LHCN-M2 (cell line): Measurements from ENCODE around the gene UBE3D. TPM values are rescaled to one million over a fixed set of nuclear protein-coding genes. Genes with fewer than 3 reads are reported as not detected.
"Not testable (repeated sequence)": the region's sequence is repeated elsewhere in the genome, so short reads cannot be mapped to it uniquely, and the experiment has no call there.

Source experiments
- DNase-seq: peaks from one replicate; pipeline ENCODE4 v3.0.0-alpha.2; 2012; ENCODE audit warnings: low read depth
- total RNA-seq: library from RNA; depleted of rRNA; stranded (reverse); fragments of >200 nt; gene quantifications from 2 replicates; pipeline ENCODE4 v1.2.3, GENCODE V29; 2014; rRNA removed

UBE3D gene
- total RNA-seq, 1 experiment from 2014 or later, result 4.4 TPM

DNA sequence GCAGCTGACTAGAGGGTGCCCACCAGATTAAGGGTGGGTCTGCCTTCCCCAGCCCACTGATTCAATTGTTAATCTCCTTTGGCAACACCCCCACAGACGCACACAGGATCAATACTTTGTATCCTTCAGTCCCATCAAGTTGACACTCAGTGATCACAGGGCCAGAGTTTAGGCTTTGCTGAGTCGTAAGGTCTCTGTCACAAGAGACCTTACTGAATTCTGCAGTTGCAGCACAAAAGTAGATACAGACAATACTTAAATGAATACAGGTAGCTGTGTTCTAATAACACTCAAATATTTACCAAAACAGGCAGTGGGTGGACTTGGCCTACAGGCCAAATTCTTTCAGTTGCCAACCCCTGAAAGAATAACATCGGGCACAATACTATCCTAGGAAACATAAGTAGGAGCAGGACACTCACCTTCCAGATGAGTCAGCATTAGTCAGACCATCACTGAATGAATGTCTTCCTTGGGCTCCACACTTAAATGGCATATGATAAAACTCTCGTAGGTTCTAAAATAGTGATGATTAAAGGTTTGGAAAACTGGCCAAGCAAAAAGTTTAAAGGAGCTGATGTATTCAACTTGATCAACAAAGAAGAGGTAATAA is 190.0 kb downstream of the UBE3D start:
- DNase-seq, result peak; percentile 91

DNA sequence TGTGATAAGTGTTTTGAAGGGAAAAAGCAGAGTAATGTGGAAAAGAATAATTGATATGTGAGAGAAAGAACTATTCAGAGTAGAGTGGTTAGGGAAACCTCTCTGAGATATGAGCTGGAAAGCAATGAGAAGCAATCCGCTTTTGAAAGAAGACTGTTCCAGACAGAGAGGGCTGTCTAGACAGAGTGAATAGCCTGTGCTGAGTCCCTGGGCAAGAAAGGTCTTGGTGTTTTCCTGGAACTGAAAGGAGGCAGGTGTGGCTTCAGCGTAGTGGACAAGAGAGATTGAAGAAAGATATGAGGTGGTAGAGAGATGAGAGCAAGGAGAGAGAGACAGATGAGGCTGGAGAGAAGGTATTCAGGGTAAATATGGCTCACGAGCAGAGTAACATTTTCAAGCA is 190.8 kb downstream of the UBE3D start:
- DNase-seq, result no peak

DNA sequence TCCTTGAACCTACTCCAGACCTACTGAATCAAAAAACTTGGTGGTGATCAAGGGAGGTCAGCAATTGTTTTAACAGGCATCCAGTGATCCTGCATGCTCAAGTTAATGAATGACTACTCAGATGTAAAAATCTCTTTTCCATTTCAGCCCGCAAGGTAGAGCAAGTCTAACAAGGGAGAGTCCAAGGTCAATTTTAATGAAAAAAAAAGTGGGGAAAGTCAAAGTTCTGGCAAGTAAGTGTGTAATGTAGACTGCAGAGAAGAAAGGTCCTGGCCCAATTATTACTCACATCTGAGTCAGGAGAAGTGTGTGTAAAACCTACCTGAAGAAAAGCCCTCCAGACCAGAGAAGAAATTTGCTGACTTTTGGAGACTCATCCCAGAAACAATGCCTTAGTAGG is 193.5 kb downstream of the UBE3D start:
- DNase-seq, result no peak

DNA sequence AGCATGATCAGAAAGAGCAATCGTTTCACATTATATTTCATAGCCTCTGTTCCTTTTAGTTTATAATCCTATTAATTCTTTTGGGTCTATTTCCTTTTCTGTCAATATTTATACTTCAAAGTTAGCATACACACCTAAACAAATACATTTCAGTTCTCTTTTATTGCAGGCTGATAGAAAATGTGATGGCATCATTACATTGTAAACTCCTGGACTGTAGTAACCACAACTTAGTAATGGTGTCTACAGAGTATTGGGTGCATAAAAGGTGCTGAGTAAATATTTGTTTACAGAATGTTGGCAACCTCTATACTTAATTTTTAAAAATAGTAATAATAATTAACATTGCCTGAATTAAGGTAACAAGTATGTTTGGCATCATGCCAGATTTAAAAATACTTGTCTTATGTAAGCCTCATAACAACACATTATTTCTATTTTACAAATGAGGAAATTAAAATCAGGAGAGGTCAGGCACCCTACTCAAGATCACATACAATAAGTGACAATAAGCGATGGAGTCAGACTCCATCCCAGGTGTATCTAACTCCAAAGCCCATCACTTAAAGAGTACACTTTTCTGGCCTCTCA is 195.0 kb downstream of the UBE3D start:
- no peak for DNase-seq

DNA sequence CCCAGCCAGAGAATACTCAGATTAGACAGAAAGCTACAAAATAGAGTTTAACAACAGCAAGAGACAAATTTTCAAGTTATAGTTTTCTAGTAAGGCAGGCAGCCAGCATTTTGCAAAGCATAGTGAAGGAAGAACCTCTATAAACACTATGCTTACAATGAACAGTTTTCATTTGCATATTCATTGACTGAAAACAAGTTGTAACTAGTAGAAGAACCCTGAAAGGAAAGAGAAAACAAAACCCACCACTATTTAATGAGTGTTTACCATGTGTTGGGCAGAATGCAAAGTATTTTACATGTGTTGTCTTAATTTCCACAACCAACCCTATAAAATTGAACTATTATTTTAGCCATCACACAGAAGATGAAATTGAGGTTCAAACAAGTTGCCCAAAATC is 196.1 kb downstream of the UBE3D start:
- DNase-seq, result no peak

DNA sequence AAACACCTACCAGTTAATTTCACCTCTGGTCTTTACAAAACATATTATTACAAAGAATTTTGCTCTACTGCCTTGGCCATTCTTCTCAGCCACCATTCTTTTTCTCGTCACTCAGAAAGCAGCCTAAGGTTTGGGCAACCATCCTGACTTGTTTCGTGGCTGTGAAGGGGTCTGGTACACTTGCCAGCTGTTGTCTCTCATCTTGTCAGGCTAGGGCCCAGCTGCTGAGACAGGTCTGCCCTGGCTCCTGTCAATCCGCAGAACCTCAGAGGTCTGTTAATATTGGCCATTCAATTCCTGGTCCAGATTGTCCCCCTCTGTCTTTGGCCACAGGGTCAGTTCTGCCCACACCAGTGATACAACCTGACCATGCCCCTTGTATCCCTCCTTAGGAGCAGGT is 197.7 kb downstream of the UBE3D start:
- DNase-seq, result peak; percentile 13

DNA sequence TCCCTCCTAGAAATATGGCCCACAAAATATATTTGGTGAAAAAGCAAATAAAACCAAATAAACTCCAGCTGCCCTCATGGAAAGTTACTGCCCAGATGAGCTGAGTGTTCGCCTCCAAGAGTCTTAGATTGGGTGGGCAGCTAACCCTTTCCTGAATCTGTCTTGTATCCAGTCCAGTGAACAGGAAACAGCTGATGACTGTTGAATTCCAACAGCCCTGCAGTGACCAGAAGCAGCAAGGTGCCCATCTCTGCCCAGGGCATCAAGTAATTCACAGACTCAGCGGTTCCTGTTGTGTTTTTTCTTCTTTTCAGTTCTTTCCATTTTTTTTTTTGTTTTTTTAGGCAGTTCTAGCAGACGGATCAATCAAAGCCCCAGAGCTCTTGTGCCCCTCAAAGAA is 199.2 kb downstream of the UBE3D start:
- DNase-seq, result no peak

DNA sequence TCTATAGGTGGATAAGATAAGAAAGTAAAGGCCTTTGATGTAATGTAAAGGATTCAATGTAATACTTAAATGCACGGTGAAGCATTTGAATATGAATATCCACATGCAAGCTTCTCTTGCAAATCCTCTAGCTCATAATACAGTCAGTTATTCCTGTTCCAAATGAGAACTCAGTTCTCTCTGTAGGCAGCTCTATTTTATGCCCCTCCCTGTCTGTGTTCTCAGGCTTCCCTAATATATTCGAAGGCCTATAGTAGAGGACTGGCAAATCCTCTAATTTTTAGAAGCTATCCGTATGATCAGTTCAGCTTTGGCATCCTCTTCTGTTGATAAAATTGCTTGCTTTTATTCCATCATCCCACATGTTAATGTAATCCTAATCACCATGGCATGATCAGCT is 200.2 kb downstream of the UBE3D start:
- no peak for DNase-seq

DNA sequence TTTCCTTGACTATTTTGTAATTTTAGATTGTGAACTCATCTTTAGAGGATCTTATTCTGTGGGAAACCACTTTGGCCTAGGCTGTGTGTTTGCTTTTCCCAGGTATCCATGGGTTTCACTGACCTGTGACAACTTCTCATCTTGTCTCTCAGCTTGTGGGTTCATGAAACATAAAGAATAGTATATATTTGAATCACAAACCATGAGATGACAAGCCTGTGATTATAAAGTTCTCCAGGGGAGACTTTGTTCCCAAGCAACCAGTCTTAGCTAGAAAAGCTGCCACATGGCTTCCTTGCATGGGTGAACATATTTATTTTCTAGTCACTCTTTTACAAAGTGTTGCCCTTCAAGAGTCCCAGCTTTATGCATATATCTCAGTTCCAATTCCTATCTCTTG is 201.9 kb downstream of the UBE3D start:
- DNase-seq, result no peak

DNA sequence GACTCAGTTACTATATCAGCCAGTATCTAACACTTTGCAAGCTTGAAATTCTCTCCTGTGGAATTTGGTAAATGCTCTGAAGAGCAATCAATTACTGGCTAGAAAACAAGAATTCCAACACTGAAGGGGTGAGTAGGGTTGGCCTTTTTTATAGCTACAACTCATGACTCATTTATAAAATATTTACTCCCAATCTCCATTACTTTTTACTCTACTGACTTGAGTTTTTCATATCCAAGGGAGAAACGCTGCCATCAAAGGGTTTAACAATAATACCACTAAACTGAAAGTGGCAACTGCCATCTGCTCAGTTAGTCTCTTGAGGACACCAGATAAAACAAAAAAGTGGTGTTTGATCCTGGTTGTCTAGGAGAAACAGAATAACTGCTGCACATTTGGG is 203.1 kb downstream of the UBE3D start:
- peak; percentile 67 for DNase-seq

DNA sequence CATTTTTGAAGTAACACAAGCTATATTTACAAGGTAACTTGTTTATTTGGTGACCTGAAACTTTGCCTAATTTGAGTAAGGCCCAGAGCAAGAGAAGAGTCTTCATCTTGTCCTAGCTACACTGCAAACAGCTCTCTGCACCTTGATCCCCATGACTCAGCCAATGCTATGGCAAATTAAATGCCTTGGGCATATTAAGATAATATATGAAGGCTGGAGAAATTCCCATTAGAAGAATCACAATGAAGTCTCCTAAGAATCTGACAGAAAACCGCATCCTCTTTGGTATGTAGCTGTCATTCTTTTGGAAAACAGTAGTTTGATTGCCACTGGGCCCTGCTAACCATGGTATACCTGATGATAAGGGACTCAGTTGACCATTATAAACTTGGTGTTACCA is 204.5 kb downstream of the UBE3D start:
- DNase-seq, result no peak

DNA sequence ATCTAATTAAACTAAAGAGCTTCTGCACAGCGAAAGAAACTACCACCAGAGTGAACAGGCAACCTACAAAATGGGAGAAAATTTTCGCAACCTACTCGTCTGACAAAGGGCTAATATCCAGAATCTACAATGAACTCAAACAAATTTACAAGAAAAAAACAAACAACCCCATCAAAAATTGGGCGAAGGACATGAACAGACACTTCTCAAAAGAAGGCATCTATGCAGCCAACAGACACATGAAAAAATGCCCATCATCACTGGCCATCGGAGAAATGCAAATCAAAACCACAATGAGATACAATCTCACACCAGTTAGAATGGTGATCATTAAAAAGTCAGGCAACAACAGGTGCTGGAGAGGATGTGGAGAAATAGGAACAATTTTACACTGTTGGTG is 209.6 kb downstream of the UBE3D start:
- not testable (repeated sequence) for DNase-seq

DNA sequence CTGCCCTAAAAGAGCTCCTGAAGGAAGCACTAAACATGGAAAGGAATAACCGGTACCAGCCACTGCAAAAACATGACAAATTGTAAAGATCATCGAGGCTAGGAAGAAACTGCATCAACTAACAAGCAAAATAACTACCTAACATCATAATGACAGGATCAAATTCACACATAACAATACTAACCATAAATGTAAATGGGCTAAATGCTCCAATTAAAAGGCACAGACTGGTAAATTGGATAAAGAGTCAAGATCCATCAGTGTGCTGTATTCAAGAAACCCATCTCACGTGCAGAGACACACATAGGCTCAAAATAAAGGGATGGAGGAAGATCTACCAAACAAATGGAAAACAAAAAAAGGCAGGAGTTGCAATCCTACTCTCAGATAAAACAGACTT is 212.7 kb downstream of the UBE3D start:
- DNase-seq, result not testable (repeated sequence)

DNA sequence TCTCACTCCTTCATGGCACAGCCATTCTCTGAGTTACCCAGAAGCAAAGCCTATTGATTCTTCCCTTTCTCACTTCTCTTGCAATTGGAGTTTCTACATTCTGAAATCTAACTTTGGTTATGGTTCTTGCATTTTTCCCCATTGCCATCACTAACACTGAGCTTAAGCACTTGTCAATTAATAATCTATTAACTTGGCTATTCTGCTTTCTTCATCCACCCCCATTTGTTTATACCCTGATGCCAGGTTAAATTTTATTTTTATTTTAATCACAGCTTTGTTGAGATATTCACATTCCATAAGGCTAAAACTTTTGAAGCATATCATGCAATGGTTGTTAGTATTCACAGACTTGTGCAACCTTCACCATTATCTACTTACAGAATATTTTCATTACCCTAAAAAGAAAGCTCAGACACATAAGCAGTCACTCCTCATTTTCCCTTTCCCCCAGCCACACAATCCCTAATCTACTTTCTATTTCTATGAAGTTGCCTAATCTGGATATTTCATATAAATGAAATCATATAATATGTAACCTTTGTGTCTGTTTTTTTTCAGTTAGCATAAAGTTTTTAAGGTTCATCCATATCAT is 222.3 kb downstream of the UBE3D start:
- DNase-seq, result no peak

DNA sequence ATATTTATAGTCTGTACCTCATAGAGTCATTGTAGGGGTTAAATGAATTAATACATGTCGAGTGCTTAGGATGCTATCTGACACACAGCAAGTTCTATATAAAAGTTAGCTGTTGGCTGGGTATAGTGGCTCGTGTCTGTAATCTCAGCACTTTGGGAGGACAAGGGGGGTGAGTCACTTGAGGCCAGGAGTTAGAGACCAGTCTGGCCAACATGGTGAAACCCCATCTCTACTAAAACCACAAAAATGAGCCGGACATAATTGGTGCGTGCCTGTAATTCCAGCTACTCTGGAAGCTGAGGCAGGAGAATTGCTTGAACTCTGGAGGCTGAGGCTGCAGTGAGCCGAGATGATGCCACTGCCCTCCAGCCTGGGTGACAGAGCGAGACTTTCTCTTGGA is 222.9 kb downstream of the UBE3D start:
- peak; percentile 86 for DNase-seq

Other genes starting within 250 kb of the UBE3D start
- gene DOP1A, start 1.8 kb upstream of the UBE3D start, total RNA-seq, result 14.4 and 16.6 TPM in 2 replicates
- 28.6 and 39.5 TPM in 2 replicates for gene PGM3, start 127.4 kb upstream of the UBE3D start, total RNA-seq
- gene RWDD2A, start 127.5 kb upstream of the UBE3D start, total RNA-seq, result 1.3 and 1.7 TPM in 2 replicates